ENCODE results near the gene FKBP1A. TPM values are rescaled to one million over a fixed set of nuclear protein-coding genes. Genes with fewer than 3 reads are reported as not detected.

The FKBP1A gene
- total and polyA plus RNA-seq, 2 experiments from 2014 or later, result 99.5 to 161 TPM

GRCh38 chr20:1325173-1326030 is 67.5 kb downstream of the FKBP1A start:
- Histone ChIP-seq H3K79me2 (peaks cover 50% of the 10 kb centered on the region), H3K4me2 (peak overlapping the region; percentile 85), H3K27me3 (no peaks in the 10 kb centered on the region), H3K4me1 (ENCODE audit: insufficient read depth) (peaks cover 35% of the 10 kb centered on the region), H2AFZ (peak overlapping the region; percentile 50), H3K9me3 (ENCODE audit: low read depth) (no peaks in the 10 kb centered on the region), H4K20me1 (ENCODE audit: insufficient read depth, poor library complexity, severe bottlenecking) (no peaks in the 10 kb centered on the region), H3K36me3 (replicated peaks; ENCODE audit: insufficient read depth, low read depth) (no peaks in the 10 kb centered on the region), H3K9me2 (replicated peaks; ENCODE audit: insufficient read depth) (no peaks in the 10 kb centered on the region), H3K4me3 (peak overlapping the region; percentile 63), H3K27ac (peak overlapping the region; percentile 100)
- no peak for TF ChIP-seq EZH2 (IDR thresholded peaks at IDR 0.05; ENCODE audit: borderline replicate concordance)
- TF ChIP-seq CTCF (IDR thresholded peaks at IDR 0.05; ENCODE audit: poor library complexity), result no peak
- TF ChIP-seq EZH2phosphoT487 (IDR thresholded peaks at IDR 0.05; ENCODE audit: low read depth, severe bottlenecking, unreplicated experiment), result no peak
- WGBS (ENCODE audit: low lambda C conversion rate, missing lambda C conversion rate), result under 1% methylated on average over 53 of the region's 56 CpGs
- DNase-seq (ENCODE audit: low spot score), result peak; percentile 99

- no peak for TF ChIP-seq EZH2phosphoT487 (IDR thresholded peaks at IDR 0.05; ENCODE audit: low read depth, severe bottlenecking, unreplicated experiment)
- TF ChIP-seq CTCF (IDR thresholded peaks at IDR 0.05; ENCODE audit: poor library complexity), result no peak
- TF ChIP-seq EZH2 (IDR thresholded peaks at IDR 0.05; ENCODE audit: borderline replicate concordance), result no peak
- peak overlapping the region; percentile 100 for H3K27ac ChIP-seq
- peaks cover 33% of the 10 kb centered on the region for H3K4me1 ChIP-seq (ENCODE audit: insufficient read depth)
- H2AFZ ChIP-seq, result peak overlapping the region; percentile 50
- H3K9me2 ChIP-seq (replicated peaks; ENCODE audit: insufficient read depth), result no peaks in the 10 kb centered on the region
- H4K20me1 ChIP-seq (ENCODE audit: insufficient read depth, poor library complexity, severe bottlenecking), result no peaks in the 10 kb centered on the region
- H3K27me3 ChIP-seq, result no peaks in the 10 kb centered on the region
- no peaks in the 10 kb centered on the region for H3K36me3 ChIP-seq (replicated peaks; ENCODE audit: insufficient read depth, low read depth)
- 44% methylated on average over 15 of the region's 15 CpGs for WGBS (ENCODE audit: low lambda C conversion rate, missing lambda C conversion rate)
- H3K9me3 ChIP-seq (ENCODE audit: low read depth), result no peaks in the 10 kb centered on the region
- peaks cover 43% of the 10 kb centered on the region for H3K79me2 ChIP-seq
- peak overlapping the region; percentile 85 for H3K4me2 ChIP-seq
- DNase-seq (ENCODE audit: low spot score), result no peak
- H3K4me3 ChIP-seq, result peak overlapping the region; percentile 37
These were observed 68.2 kb downstream of the FKBP1A start for GRCh38 chr20:1324598-1325172.

GRCh38 chr20:1323830-1324597 is 68.8 kb downstream of the FKBP1A start:
- WGBS (ENCODE audit: low lambda C conversion rate, missing lambda C conversion rate), result 86% methylated on average over 12 of the region's 12 CpGs
- Histone ChIP-seq H3K4me3 (no peak overlapping the region), H3K4me1 (ENCODE audit: insufficient read depth) (peaks cover 29% of the 10 kb centered on the region), H3K27ac (no peak overlapping the region), H3K27me3 (no peaks in the 10 kb centered on the region), H3K9me2 (replicated peaks; ENCODE audit: insufficient read depth) (no peaks in the 10 kb centered on the region), H4K20me1 (ENCODE audit: insufficient read depth, poor library complexity, severe bottlenecking) (no peaks in the 10 kb centered on the region), H2AFZ (peak overlapping the region; percentile 50), H3K79me2 (peaks cover 40% of the 10 kb centered on the region), H3K9me3 (ENCODE audit: low read depth) (no peaks in the 10 kb centered on the region), H3K4me2 (peak overlapping the region; percentile 85), H3K36me3 (replicated peaks; ENCODE audit: insufficient read depth, low read depth) (no peaks in the 10 kb centered on the region)
- TF ChIP-seq CTCF (IDR thresholded peaks at IDR 0.05; ENCODE audit: poor library complexity) (no peak), EZH2 (IDR thresholded peaks at IDR 0.05; ENCODE audit: borderline replicate concordance) (no peak), EZH2phosphoT487 (IDR thresholded peaks at IDR 0.05; ENCODE audit: low read depth, severe bottlenecking, unreplicated experiment) (no peak)
- no peak for DNase-seq (ENCODE audit: low spot score)

Measured in hepatocyte (in vitro differentiated cells).